Stomach (tissue), 4 donors: ENCODE results near the gene ALG14.

Experiments
- EP300 ChIP-seq: sonication (generic); formaldehyde crosslinking; IDR thresholded peaks from one replicate; pipeline ENCODE4 v1.6.1; 2017; ENCODE audit warnings: antibody characterized with exemption
- POLR2A ChIP-seq, 4 donors: fragments of 450-650 bp; IDR thresholded peaks; one replicate each; pipeline ENCODE4 v1.6.1; 2016; ENCODE audit warnings: antibody characterized with exemption in 4 of 4, control low read depth in 2 of 4, mild to moderate bottlenecking in 1 of 4, moderate library complexity in 1 of 4
- POLR2AphosphoS5 ChIP-seq, 3 donors: sonication (generic); formaldehyde crosslinking; IDR thresholded peaks; one replicate each; pipeline ENCODE4 v1.6.1; 2016; ENCODE audit warnings: antibody characterized with exemption in 3 of 3
- TF ChIP-seq, protein P1 (sequence below), 7 experiments: fragments of 450-650 bp in 4 of 7; fragments of 200-600 bp in 3 of 7; sonication (generic) in 3 of 7; IDR thresholded peaks; one replicate each; pipeline ENCODE4 v1.5.1; 2016 to 2019; ENCODE audit warnings: antibody characterized with exemption in 7 of 7, control low read depth in 2 of 7, mild to moderate bottlenecking in 1 of 7

DNA sequence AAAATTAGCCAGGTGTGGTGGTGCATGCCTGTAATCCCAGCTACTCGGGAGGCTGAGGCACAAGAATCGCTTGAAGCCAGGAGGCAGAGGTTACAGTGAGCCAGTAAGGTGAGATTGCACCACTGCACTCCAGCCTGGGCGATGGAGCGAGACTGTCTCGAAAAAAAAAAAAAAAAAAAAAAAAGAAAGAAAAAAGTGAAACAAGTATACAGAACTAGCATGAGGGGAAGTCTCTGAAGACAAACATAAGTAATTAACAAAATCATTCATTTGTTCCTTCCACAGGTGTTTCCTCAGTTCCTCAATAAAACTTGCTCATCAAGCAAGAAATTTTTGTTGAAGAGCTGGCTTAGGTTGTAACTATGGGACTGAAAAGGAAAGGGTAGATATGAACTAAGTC lies 93.6 kb downstream of the ALG14 start:
- TF ChIP-seq EP300 (no peak), POLR2AphosphoS5 (IDR thresholded peaks at IDR 0.05) (no peak), POLR2A (IDR thresholded peaks at IDR 0.05) (no peak)
- TF ChIP-seq, protein P1, sequence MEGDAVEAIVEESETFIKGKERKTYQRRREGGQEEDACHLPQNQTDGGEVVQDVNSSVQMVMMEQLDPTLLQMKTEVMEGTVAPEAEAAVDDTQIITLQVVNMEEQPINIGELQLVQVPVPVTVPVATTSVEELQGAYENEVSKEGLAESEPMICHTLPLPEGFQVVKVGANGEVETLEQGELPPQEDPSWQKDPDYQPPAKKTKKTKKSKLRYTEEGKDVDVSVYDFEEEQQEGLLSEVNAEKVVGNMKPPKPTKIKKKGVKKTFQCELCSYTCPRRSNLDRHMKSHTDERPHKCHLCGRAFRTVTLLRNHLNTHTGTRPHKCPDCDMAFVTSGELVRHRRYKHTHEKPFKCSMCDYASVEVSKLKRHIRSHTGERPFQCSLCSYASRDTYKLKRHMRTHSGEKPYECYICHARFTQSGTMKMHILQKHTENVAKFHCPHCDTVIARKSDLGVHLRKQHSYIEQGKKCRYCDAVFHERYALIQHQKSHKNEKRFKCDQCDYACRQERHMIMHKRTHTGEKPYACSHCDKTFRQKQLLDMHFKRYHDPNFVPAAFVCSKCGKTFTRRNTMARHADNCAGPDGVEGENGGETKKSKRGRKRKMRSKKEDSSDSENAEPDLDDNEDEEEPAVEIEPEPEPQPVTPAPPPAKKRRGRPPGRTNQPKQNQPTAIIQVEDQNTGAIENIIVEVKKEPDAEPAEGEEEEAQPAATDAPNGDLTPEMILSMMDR (IDR thresholded peaks at IDR 0.05) = no peak
